ENCODE measurements around the gene CSTPP1.

- TF ChIP-seq CTCF (IDR thresholded peaks at IDR 0.05; ENCODE audit: low read length) (no peak), EZH2 (IDR thresholded peaks at IDR 0.05; ENCODE audit: borderline replicate concordance, low read length) (no peak)
Observed at GRCh38 chr11:47176328-47177228, 240.0 kb downstream of the CSTPP1 start, which contains the start of gene ARFGAP2.

Measured in OCI-LY1 (cell line).